ENCODE measurements around the gene MC4R. TPM values are rescaled to one million over a fixed set of nuclear protein-coding genes. Genes with fewer than 3 reads are reported as not detected.
"Not testable (repeated sequence)": the region's sequence is repeated elsewhere in the genome, so short reads cannot be mapped to it uniquely, and the experiment has no call there.

Gene MC4R
- total RNA-seq, result not detected in 2 replicates
- long read RNA-seq, result 0 reads

DNA sequence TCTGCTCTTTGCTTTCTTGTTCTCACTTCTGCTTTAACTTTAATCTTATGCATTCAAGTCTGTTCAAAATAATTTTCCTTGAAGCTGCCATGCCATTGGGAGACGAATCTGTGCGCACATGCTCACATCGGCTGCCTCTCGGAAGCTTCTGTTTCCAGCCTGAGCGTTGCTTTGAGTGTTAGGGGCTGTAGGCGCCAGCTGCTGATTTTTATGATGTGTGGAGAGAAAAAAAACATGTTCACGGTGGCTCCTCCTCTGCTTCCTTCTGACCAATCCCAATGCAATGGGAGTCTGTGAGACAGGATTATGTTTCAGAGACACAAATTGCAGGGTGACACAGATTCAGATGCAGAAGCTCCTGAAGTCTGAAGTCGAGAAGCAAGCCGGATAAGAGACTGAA, at the start of gene MC4R:
Gene MC4R, minus strand, starts transcription at position 180 of the 400 bp plus-strand sequence. CDS start 426 bp downstream, outside the sequence.
- Mint-ChIP-seq H3K9me3 (ENCODE audit: unreplicated experiment) (no peaks in the 10 kb centered on the region), H3K36me3 (ENCODE audit: unreplicated experiment) (no peaks in the 10 kb centered on the region), H3K27ac (ENCODE audit: unreplicated experiment) (peak within 1 kb of the TSS; percentile 61), H3K4me1 (ENCODE audit: unreplicated experiment) (peaks cover 15% of the 10 kb centered on the region), H3K4me3 (ENCODE audit: unreplicated experiment) (peak within 1 kb of the TSS; percentile 75), H3K27me3 (ENCODE audit: unreplicated experiment) (peaks cover 34% of the 10 kb centered on the region)
- TF ChIP-seq, protein P1, sequence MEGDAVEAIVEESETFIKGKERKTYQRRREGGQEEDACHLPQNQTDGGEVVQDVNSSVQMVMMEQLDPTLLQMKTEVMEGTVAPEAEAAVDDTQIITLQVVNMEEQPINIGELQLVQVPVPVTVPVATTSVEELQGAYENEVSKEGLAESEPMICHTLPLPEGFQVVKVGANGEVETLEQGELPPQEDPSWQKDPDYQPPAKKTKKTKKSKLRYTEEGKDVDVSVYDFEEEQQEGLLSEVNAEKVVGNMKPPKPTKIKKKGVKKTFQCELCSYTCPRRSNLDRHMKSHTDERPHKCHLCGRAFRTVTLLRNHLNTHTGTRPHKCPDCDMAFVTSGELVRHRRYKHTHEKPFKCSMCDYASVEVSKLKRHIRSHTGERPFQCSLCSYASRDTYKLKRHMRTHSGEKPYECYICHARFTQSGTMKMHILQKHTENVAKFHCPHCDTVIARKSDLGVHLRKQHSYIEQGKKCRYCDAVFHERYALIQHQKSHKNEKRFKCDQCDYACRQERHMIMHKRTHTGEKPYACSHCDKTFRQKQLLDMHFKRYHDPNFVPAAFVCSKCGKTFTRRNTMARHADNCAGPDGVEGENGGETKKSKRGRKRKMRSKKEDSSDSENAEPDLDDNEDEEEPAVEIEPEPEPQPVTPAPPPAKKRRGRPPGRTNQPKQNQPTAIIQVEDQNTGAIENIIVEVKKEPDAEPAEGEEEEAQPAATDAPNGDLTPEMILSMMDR (IDR thresholded peaks at IDR 0.05), result no peak
- DNase-seq (ENCODE audit: extremely low spot score, unreplicated experiment), result no peak

GRCh38 chr18:60422306-60422705, 49.7 kb upstream of the MC4R start:
- peaks cover 11% of the 10 kb centered on the region for H3K4me1 Mint-ChIP-seq (ENCODE audit: unreplicated experiment)
- H3K4me3 Mint-ChIP-seq (ENCODE audit: unreplicated experiment); H3K9me3 Mint-ChIP-seq (ENCODE audit: unreplicated experiment); H3K36me3 Mint-ChIP-seq (ENCODE audit: unreplicated experiment); H3K27ac Mint-ChIP-seq (ENCODE audit: unreplicated experiment); DNase-seq (ENCODE audit: extremely low spot score, unreplicated experiment): not testable (repeated sequence)
- peaks cover 23% of the 10 kb centered on the region for H3K27me3 Mint-ChIP-seq (ENCODE audit: unreplicated experiment)

DNA sequence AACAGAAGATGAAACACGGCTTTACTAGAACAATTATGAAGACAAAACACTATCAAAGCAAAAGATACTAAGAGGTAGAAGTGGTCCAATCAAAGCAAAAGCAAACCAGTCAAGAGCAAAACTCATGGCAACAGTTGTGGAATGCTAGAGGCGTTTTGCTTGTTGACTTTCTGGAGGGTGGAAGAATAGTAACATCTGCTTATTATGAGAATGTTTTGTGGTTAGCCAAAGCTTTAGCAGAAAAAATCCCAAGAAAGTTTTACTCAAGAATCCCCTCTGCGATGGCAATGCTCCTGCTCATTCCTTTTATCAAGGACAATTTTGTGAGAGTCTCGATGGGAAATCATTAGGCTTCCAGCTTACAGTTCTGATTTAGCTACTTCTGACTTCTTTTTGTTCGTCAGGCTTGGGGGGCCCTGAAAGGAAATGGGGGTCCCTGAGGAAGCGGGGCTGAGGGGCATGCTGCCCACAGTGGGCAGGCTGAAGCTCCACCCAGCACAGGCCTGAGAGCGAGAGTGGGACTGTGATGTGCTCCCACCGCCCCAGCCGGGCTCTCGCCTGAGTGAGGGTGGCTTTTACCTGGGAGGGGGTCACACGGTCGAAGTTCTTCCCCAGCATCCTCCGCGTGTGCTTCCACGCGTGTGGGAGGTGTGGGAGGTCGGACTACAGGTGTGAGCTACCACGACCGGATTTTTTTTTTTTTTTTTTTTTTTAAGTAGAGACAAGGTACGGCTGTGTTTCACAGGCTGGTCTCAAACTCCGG, 49.0 kb upstream of the MC4R start:
- no peak for DNase-seq (ENCODE audit: extremely low spot score, unreplicated experiment)
- H3K36me3 Mint-ChIP-seq (ENCODE audit: unreplicated experiment), result no peaks in the 10 kb centered on the region
- TF ChIP-seq, protein P1 (IDR thresholded peaks at IDR 0.05), result no peak
- no peak overlapping the region for H3K4me3 Mint-ChIP-seq (ENCODE audit: unreplicated experiment)
- H3K4me1 Mint-ChIP-seq (ENCODE audit: unreplicated experiment), result peaks cover 11% of the 10 kb centered on the region
- H3K27ac Mint-ChIP-seq (ENCODE audit: unreplicated experiment), result no peak overlapping the region
- peaks cover 26% of the 10 kb centered on the region for H3K27me3 Mint-ChIP-seq (ENCODE audit: unreplicated experiment)
- peaks cover 4% of the 10 kb centered on the region for H3K9me3 Mint-ChIP-seq (ENCODE audit: unreplicated experiment)

DNA sequence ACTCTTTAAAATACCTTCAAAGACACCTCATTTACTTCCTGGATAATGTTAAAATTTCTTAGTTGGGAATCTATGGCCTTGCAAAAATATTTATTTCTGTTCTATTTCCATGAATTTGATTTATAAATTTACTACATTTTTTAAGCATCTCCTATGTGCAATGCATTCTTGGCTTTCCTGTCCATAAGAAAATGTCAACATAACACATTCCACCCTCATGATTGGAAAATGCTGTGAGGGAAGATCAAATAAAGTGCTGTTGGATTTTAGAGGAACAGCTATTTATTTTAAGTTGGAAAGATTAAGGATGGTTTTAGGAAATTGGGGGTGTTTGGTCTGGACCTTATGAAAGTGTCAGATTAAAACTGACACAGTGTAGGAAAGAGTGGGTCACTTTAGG, 45.4 kb upstream of the MC4R start:
- no peak for DNase-seq (ENCODE audit: extremely low spot score, unreplicated experiment)
- Mint-ChIP-seq H3K9me3 (ENCODE audit: unreplicated experiment) (peaks cover 4% of the 10 kb centered on the region), H3K36me3 (ENCODE audit: unreplicated experiment) (no peaks in the 10 kb centered on the region), H3K4me1 (ENCODE audit: unreplicated experiment) (peaks cover 11% of the 10 kb centered on the region), H3K27me3 (ENCODE audit: unreplicated experiment) (peaks cover 15% of the 10 kb centered on the region), H3K27ac (ENCODE audit: unreplicated experiment) (no peak overlapping the region), H3K4me3 (ENCODE audit: unreplicated experiment) (no peak overlapping the region)
- TF ChIP-seq, protein P1 (IDR thresholded peaks at IDR 0.05), result no peak

DNA sequence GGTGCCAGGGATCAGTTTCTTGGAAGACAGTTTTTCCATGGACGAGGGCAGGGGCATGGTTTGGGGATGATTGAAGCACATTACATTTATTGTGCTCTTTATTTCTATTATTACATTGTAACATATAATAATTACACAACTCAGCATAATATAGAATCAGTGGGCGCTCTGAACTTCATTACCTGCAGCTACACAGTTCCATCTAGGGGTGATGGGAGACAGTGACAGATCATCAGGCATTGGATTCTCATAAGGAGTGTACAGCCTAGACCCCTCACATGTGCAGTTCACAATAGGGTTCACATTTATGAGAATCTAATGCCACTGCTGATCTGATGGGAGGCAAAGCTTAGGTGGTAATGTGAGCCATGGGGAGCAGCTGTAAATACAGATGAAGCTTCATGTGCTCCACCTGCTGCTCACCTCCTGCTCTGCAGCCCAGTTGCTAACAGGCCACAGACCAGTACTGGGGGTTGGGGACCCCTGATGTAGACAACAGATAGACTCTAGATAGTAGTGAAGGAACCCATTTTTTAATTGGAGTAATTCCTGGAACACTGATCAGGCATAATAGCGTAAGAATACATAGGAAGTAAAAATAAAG, 41.5 kb upstream of the MC4R start:
- no peak for DNase-seq (ENCODE audit: extremely low spot score, unreplicated experiment)
- TF ChIP-seq, protein P1 (IDR thresholded peaks at IDR 0.05), result peak; percentile 48
- Mint-ChIP-seq H3K4me3 (ENCODE audit: unreplicated experiment) (no peak overlapping the region), H3K27ac (ENCODE audit: unreplicated experiment) (no peak overlapping the region), H3K36me3 (ENCODE audit: unreplicated experiment) (no peaks in the 10 kb centered on the region), H3K4me1 (ENCODE audit: unreplicated experiment) (peaks cover 9% of the 10 kb centered on the region), H3K27me3 (ENCODE audit: unreplicated experiment) (peaks cover 41% of the 10 kb centered on the region), H3K9me3 (ENCODE audit: unreplicated experiment) (peaks cover 4% of the 10 kb centered on the region)
